GM13977 (cell line): Measurements from ENCODE around the gene KLHL28.

Experiments used
- DNase-seq: peaks from one replicate; pipeline ENCODE4 v3.0.0; 2012; ENCODE audit warnings: low spot score
- CTCF ChIP-seq: IDR thresholded peaks from 2 replicates; pipeline ENCODE4 v1.5.1; 2012; ENCODE audit warnings: mild to moderate bottlenecking, control low read depth; ENCODE audit not compliant: insufficient read depth; ENCODE audit errors: extremely low read depth, missing control alignments
- in situ Hi-C: fragments of 300-500 bp; cut with MboI; formaldehyde crosslinking; loops from one replicate; pipeline ENCODE4 v1.12.0; 2022; ENCODE audit warnings: low sequenced_read_pairs, low pct_unique_long_range_greater_than_20kb, mixed read lengths, inconsistent platforms; ENCODE audit not compliant: unreplicated experiment

Gene KLHL28

DNA sequence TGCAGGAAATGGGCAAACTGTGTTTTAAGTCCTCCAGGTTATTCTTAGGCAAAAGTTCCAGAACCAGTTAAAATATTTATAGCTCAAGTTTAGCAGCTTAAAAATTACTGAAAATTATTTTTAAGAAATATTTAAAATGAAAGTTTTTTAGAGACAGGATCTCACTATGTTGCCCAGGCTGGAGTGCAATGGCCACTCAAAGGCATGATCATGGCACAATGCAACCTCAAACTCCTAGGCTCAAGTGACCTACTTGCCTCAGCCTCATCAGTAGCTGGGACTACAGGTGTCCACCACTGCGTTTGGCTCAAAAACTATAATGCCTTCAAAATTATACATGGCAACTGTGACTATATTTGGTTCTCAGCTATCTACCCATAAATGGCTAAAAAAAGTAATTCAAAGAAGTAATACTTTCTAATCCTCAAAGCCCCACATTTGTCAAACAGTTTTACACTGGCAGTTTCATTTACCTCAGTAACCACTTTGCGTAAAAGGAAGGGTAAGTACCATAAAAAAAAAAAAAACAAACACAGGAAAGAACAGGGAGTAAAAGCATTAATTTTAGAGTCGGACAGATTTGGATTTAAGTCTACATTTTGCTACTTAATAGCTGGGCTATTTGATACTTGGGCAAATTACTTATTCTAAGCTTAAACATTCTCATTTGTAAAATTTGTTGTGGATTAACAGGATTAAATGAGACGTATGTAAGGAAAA, 9.2 kb downstream of the KLHL28 start:
- DNase-seq: no peak
- in situ Hi-C loops: no loop called here
- no peak for TF ChIP-seq CTCF

- in situ Hi-C loops: no loop called here
- no peak for DNase-seq
- TF ChIP-seq CTCF: no peak
These were observed 10.7 kb downstream of the KLHL28 start for GRCh38 chr14:44951051-44951450.

DNA sequence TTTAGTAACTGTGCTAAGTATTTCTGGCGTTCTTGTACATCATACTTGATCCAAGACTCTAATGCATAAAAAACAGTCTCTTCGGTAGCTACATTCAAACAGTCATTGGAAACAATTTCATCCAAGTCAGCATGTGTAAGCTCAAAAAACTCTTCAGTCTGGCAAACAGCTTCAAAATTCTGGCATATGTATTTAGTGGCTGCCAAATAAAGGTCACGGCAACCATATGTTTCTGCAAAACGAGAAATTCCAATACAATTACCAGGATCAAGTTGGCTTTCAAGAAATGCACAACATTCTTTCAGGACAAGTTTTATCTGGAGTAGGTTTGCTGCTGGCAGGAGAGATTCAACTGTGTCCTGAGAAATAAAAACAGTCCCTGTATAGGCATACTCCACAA, 16.5 kb downstream of the KLHL28 start:
- no peak for TF ChIP-seq CTCF
- in situ Hi-C loops: no loop called here
- no peak for DNase-seq

DNA sequence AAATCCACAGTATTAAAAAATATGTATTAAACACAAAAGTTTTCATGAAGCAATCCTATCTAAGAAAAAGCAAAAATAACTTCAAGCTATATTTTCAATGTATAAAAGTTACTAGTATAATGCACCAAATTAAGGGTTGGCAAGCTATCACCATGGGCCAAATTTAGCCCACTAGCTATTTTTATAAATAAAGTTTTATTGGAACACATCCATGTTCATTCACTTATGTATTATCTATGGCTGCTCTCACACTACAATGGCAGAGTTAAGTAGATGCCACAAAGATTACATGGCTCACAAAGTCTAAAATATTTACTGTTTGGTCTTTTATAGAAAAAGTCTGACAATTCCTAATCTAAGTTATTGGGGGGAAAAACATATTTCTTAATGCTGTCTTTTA, 17.6 kb downstream of the KLHL28 start:
- DNase-seq: no peak
- no peak for TF ChIP-seq CTCF
- in situ Hi-C loops: no loop called here

GRCh38 chr14:44942436-44942835, 19.3 kb downstream of the KLHL28 start:
- in situ Hi-C loops: no loop called here
- TF ChIP-seq CTCF: no peak
- no peak for DNase-seq

GRCh38 chr14:44941591-44941990, 20.2 kb downstream of the KLHL28 start:
- no peak for TF ChIP-seq CTCF
- DNase-seq: no peak
- in situ Hi-C loops: no loop called here

- TF ChIP-seq CTCF: no peak
- DNase-seq: no peak
- in situ Hi-C loops: no loop called here
These were observed 20.8 kb downstream of the KLHL28 start for GRCh38 chr14:44940944-44941343.
